ENCODE data around the gene COL13A1. TPM values are rescaled to one million over a fixed set of nuclear protein-coding genes. Genes with fewer than 3 reads are reported as not detected.

COL13A1 gene
- total and polyA plus RNA-seq, 7 experiments from 2014 or later = 0.88 TPM; not detected in 6

DNA sequence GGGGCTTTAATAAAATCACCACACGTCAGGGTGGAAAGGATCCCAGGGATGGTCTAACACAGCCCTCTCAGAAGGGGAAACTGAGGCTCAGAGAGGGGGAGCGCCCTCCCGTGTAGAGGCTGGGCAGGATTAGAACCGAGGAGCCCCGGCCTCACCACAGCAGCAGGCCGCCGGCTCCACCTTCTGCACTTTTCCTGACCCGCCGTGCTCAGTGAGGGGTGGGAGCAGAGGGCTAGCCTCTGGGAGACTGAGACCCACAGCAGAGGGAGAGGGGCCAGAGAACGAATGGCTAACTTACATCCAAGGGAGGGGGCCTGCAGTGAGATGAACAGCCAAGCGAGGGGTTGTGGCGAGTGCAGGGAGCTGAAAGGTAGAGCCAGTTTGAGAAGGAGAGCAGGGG, 79.5 kb downstream of the COL13A1 start:
- no peak for DNase-seq
- ATAC-seq = no peak
- Mint-ChIP-seq H3K27ac (no peak overlapping the region), H3K4me3 (no peak overlapping the region), H3K27me3 (peaks cover 8 to 24% (median 12%) of the 10 kb centered on the region in 5 donors), H3K36me3 (no peaks in the 10 kb centered on the region), H3K9me3 (no peaks in the 10 kb centered on the region), H3K4me1 (peaks cover 0 to 5% (median 0%) of the 10 kb centered on the region in 7 donors)
- POLR2A ChIA-PET = no interaction called here
- H3K4me1 ChIP-seq (ENCODE audit: control insufficient read depth in 2 of 2, insufficient read depth in 2 of 2, low read length in 2 of 2) = no peaks in the 10 kb centered on the region
- no peak overlapping the region for H3K27ac ChIP-seq (ENCODE audit: low read depth, low read length)
- CTCF ChIA-PET = no interaction called here
- no peaks in the 10 kb centered on the region for H3K27me3 ChIP-seq (ENCODE audit: control insufficient read depth in 2 of 2, insufficient read depth in 2 of 2, low read length in 2 of 2)
- intact Hi-C loops (cut with micrococcal nuclease) = no loop called here
- no peaks in the 10 kb centered on the region for H3K9me3 ChIP-seq (ENCODE audit: control insufficient read depth in 2 of 3, low read length in 3 of 3)
- no peaks in the 10 kb centered on the region for H3K36me3 ChIP-seq (ENCODE audit: control insufficient read depth in 2 of 3, insufficient read depth in 3 of 3, low read length in 3 of 3)
- H3K4me3 ChIP-seq (ENCODE audit: low read length) = no peak overlapping the region

DNA sequence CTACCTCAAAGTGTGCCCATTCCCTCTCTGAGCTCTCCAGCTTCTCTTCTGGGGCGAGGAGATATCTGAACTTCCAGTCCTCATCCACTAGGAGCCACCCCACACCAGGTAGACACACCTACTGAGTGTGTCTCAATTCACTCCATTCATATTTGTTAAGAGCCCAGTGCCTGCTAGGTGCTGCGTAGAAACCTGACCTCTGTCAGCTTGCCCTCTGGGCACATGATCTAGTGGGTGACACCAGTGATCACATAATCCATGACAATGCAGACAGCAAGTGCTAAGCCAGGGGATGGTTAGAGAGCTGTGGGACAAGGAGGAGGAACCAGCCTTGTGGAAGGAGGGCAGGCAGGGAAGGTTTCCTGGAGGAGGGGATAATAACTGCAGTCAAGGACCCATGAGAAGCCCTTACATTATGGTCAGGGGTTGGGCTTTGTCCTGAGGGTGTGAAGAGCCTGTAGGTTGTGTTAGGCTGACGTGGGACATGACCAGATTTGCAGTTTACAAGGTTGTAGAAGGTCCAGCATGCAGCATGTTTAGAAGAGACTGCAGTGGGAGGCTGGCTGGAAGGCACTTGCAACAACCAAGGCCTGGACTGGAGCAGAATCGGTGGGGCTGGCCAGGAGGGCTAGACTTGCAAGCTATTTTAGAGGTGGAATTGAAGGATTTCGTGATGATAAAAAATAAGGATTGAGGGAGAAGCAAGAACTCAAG, 81.8 kb downstream of the COL13A1 start:
- Histone ChIP-seq H3K27me3 (ENCODE audit: control insufficient read depth in 2 of 2, insufficient read depth in 2 of 2, low read length in 2 of 2) (no peaks in the 10 kb centered on the region), H3K4me3 (ENCODE audit: low read length) (no peak overlapping the region), H3K9me3 (ENCODE audit: control insufficient read depth in 2 of 3, low read length in 3 of 3) (no peaks in the 10 kb centered on the region), H3K27ac (ENCODE audit: low read depth, low read length) (no peak overlapping the region), H3K4me1 (ENCODE audit: control insufficient read depth in 2 of 2, insufficient read depth in 2 of 2, low read length in 2 of 2) (no peaks in the 10 kb centered on the region), H3K36me3 (ENCODE audit: control insufficient read depth in 2 of 3, insufficient read depth in 3 of 3, low read length in 3 of 3) (no peaks in the 10 kb centered on the region)
- Mint-ChIP-seq H3K36me3 (no peaks in the 10 kb centered on the region), H3K4me1 (peaks cover 0 to 2% (median 0%) of the 10 kb centered on the region in 7 donors), H3K9me3 (no peaks in the 10 kb centered on the region), H3K27ac (no peak overlapping the region), H3K4me3 (no peak overlapping the region), H3K27me3 (peaks cover 8 to 24% (median 12%) of the 10 kb centered on the region in 5 donors)
- CTCF ChIA-PET = interaction anchor here (0.6 kb wide), 1 partner anchor 646 kb away, joined by 3 read pairs; no protein-coding TSS in a partner anchor
- DNase-seq = no peak
- intact Hi-C loops (cut with micrococcal nuclease) = no loop called here
- POLR2A ChIA-PET = no interaction called here
- no peak for ATAC-seq

DNA sequence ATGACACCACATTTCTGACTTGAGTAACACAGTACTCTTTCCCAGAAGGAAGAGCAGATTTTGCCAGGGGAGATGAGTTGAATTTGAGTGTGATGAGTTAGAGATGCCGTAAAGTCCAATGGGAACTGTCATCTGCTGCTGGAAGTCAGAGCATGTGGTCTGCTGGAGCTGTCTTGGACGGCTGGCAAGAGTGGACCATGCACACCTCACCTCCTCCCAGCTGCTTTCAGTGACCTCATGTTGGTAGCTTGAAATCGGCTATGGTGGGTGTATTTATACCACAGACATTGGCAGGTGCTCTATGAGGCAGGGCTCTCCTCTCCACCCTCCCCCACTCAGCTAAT, 82.3 kb downstream of the COL13A1 start:
- Mint-ChIP-seq H3K36me3 (no peaks in the 10 kb centered on the region), H3K4me1 (peaks cover 0 to 2% (median 0%) of the 10 kb centered on the region in 7 donors), H3K4me3 (no peak overlapping the region), H3K9me3 (no peaks in the 10 kb centered on the region), H3K27ac (no peak overlapping the region), H3K27me3 (peaks cover 7 to 24% (median 10%) of the 10 kb centered on the region in 5 donors)
- Histone ChIP-seq H3K9me3 (ENCODE audit: control insufficient read depth in 2 of 3, low read length in 3 of 3) (no peaks in the 10 kb centered on the region), H3K27ac (ENCODE audit: low read depth, low read length) (no peak overlapping the region), H3K27me3 (ENCODE audit: control insufficient read depth in 2 of 2, insufficient read depth in 2 of 2, low read length in 2 of 2) (no peaks in the 10 kb centered on the region), H3K36me3 (ENCODE audit: control insufficient read depth in 2 of 3, insufficient read depth in 3 of 3, low read length in 3 of 3) (no peaks in the 10 kb centered on the region), H3K4me1 (ENCODE audit: control insufficient read depth in 2 of 2, insufficient read depth in 2 of 2, low read length in 2 of 2) (no peaks in the 10 kb centered on the region), H3K4me3 (ENCODE audit: low read length) (no peak overlapping the region)
- ATAC-seq = no peak
- POLR2A ChIA-PET = no interaction called here
- intact Hi-C loops (cut with micrococcal nuclease) = no loop called here
- DNase-seq = no peak
- CTCF ChIA-PET = interaction anchor here (0.6 kb wide), 1 partner anchor 645 kb away, joined by 3 read pairs; no protein-coding TSS in a partner anchor

DNA sequence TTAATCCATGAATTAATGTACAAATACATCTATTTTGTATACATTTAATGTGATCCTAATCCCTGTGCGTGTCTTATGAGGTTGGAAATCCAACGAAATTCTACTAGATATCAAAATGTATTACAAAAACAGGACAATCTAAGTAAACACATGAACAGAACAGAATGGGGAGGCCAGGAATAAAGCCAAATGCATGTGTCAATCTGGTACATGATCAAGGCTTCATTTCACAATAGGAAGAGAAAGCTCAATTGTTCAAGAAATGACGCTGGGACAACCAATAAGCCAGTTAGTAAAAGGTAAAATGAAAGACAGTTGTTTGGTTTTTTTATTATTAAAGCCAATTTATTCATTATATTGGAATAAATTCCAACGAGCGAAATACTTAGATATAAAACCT, 83.0 kb downstream of the COL13A1 start:
- Histone ChIP-seq H3K27me3 (ENCODE audit: control insufficient read depth in 2 of 2, insufficient read depth in 2 of 2, low read length in 2 of 2) (no peaks in the 10 kb centered on the region), H3K4me1 (ENCODE audit: control insufficient read depth in 2 of 2, insufficient read depth in 2 of 2, low read length in 2 of 2) (no peaks in the 10 kb centered on the region), H3K27ac (ENCODE audit: low read depth, low read length) (no peak overlapping the region), H3K36me3 (ENCODE audit: control insufficient read depth in 2 of 3, insufficient read depth in 3 of 3, low read length in 3 of 3) (no peaks in the 10 kb centered on the region), H3K9me3 (ENCODE audit: control insufficient read depth in 2 of 3, low read length in 3 of 3) (no peaks in the 10 kb centered on the region), H3K4me3 (ENCODE audit: low read length) (no peak overlapping the region)
- Mint-ChIP-seq H3K9me3 (no peaks in the 10 kb centered on the region), H3K36me3 (no peaks in the 10 kb centered on the region), H3K27ac (no peak overlapping the region), H3K4me3 (no peak overlapping the region), H3K4me1 (peaks cover 0 to 2% (median 0%) of the 10 kb centered on the region in 7 donors), H3K27me3 (peaks cover 0 to 24% (median 8%) of the 10 kb centered on the region in 5 donors)
- ChIA-PET POLR2A (no interaction called here), CTCF (no interaction called here)
- intact Hi-C loops (cut with micrococcal nuclease) = no loop called here
- no peak for ATAC-seq
- no peak for DNase-seq

DNA sequence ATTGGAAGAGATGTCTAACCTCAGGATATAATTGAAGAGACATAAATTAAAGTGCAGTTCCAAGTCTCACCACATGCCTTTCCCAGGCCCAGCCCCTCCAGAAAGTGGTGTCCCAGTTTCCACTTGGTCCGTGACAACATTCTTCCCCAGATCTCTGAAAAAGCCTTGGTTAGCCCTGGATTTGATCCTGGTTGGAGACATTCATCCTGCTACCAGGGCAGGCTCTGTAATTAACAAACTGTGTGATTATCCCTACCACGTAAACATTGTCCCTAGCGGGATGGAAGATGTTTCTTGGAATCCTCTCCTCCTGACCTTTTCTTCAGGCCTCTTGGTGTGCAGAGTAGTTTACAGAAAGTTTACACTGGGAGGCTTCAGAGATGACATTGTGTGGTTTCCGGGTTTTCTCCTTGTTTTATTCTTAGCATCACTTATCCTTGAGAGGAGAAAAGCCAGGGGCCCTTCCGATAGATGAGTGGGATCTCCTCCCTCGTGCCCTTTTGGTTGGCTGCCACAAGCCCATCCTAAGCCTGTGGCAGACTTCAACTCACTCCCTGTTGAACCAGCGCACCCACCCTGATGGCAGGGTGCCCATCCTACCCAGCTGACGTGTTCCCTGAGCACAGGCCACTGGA, 83.8 kb downstream of the COL13A1 start:
- Histone ChIP-seq H3K36me3 (ENCODE audit: control insufficient read depth in 2 of 3, insufficient read depth in 3 of 3, low read length in 3 of 3) (no peaks in the 10 kb centered on the region), H3K27me3 (ENCODE audit: control insufficient read depth in 2 of 2, insufficient read depth in 2 of 2, low read length in 2 of 2) (no peaks in the 10 kb centered on the region), H3K4me3 (ENCODE audit: low read length) (no peak overlapping the region), H3K4me1 (ENCODE audit: control insufficient read depth in 2 of 2, insufficient read depth in 2 of 2, low read length in 2 of 2) (no peaks in the 10 kb centered on the region), H3K27ac (ENCODE audit: low read depth, low read length) (no peak overlapping the region), H3K9me3 (ENCODE audit: control insufficient read depth in 2 of 3, low read length in 3 of 3) (no peaks in the 10 kb centered on the region)
- no peak for DNase-seq
- Mint-ChIP-seq H3K36me3 (no peaks in the 10 kb centered on the region), H3K9me3 (no peaks in the 10 kb centered on the region), H3K27me3 (peaks cover 0 to 17% (median 5%) of the 10 kb centered on the region in 5 donors), H3K4me3 (no peak overlapping the region), H3K4me1 (peaks cover 0 to 2% (median 0%) of the 10 kb centered on the region in 7 donors), H3K27ac (no peak overlapping the region)
- intact Hi-C loops (cut with micrococcal nuclease) = no loop called here
- POLR2A ChIA-PET = no interaction called here
- no peak for ATAC-seq
- CTCF ChIA-PET = no interaction called here

DNA sequence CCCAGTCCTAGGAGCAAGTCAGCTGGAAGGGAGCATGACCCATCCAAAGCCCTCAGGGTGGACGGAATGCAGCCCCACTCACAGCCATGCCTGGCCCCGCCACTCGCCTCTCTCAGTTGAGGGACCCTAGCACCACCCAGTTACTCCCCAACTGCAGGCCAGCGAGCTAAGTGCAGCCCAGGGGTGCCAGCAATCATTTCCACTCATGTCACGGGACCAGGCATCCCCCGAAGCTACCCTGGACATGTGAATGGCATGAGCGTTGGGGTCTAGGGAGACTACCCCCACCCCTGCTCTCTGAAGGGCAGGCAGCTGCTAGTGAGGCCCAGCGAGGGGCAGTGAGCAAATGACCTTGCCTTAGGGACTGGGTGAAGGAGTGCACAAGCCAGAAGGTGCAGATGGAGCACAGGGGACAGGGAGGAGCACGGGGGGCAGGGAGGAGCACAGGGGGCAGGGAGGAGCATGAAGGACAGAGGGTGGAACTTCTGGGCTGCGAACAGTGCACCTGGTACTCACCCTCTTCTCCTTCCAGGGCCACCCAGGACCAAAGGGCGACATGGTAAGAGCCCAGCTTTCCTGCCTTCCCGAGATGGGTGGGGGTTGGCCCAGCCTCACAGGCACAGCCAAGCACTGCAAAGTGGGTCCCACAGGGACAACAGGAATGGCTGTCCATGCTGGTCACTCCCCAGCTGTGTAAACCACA, 87.3 kb downstream of the COL13A1 start:
- ATAC-seq (no peak), DNase-seq (no peak)
- CTCF ChIA-PET = no interaction called here
- Histone ChIP-seq H3K9me3 (ENCODE audit: control insufficient read depth in 2 of 3, low read length in 3 of 3) (no peaks in the 10 kb centered on the region), H3K4me1 (ENCODE audit: control insufficient read depth in 2 of 2, insufficient read depth in 2 of 2, low read length in 2 of 2) (no peaks in the 10 kb centered on the region), H3K36me3 (ENCODE audit: control insufficient read depth in 2 of 3, insufficient read depth in 3 of 3, low read length in 3 of 3) (no peaks in the 10 kb centered on the region), H3K27ac (ENCODE audit: low read depth, low read length) (no peak overlapping the region), H3K4me3 (ENCODE audit: low read length) (no peak overlapping the region), H3K27me3 (ENCODE audit: control insufficient read depth in 2 of 2, insufficient read depth in 2 of 2, low read length in 2 of 2) (no peaks in the 10 kb centered on the region)
- Mint-ChIP-seq H3K27ac (no peak overlapping the region), H3K36me3 (no peaks in the 10 kb centered on the region), H3K27me3 (peaks cover 0 to 2% (median 0%) of the 10 kb centered on the region in 5 donors), H3K4me1 (no peaks in the 10 kb centered on the region), H3K9me3 (no peaks in the 10 kb centered on the region), H3K4me3 (no peak overlapping the region)
- intact Hi-C loops (cut with micrococcal nuclease) = no loop called here
- POLR2A ChIA-PET = no interaction called here
